ENCODE results near the gene SLC25A29. TPM values are rescaled to one million over a fixed set of nuclear protein-coding genes. Genes with fewer than 3 reads are reported as not detected.

Gene SLC25A29
- total and polyA plus RNA-seq, 2 of the 8 experiments (the other 6 are each of a cell fraction or from before 2014, with no cell fraction given), result 135 to 177 TPM

- no peak for TF ChIP-seq EP300 (IDR thresholded peaks at IDR 0.05; ENCODE audit: borderline replicate concordance in 1 of 2, low read depth in 2 of 2, low read length in 2 of 2)
- no peak for TF ChIP-seq JUN (IDR thresholded peaks at IDR 0.05; ENCODE audit: low read depth, low read length)
- no peak for TF ChIP-seq TCF12 (IDR thresholded peaks at IDR 0.05; ENCODE audit: low read depth, low read length)
- no peak for TF ChIP-seq HDAC6 (IDR thresholded peaks at IDR 0.05; ENCODE audit: low read depth, low read length)
- TF ChIP-seq POU5F1 (IDR thresholded peaks at IDR 0.05; ENCODE audit: low read depth, low read length), result no peak
- no peak for TF ChIP-seq CHD1 (IDR thresholded peaks at IDR 0.05; ENCODE audit: low read depth, low read length)
- TF ChIP-seq MAFK (IDR thresholded peaks at IDR 0.05; ENCODE audit: low read depth, low read length), result no peak
- TF ChIP-seq USF2 (IDR thresholded peaks at IDR 0.05; ENCODE audit: low read length), result no peak
- no peak for TF ChIP-seq TAF1 (IDR thresholded peaks at IDR 0.05; ENCODE audit: low read depth, low read length)
- no peak for TF ChIP-seq KDM5A (IDR thresholded peaks at IDR 0.05; ENCODE audit: low read length)
Measured at GRCh38 chr14:100328495-100329163, 22.4 kb upstream of the SLC25A29 start (continued).

Measured in H1 (cell line).